ENCODE results near the gene PIK3AP1.

PIK3AP1 gene

GRCh38 chr10:96641396-96642295 is 78.7 kb downstream of the PIK3AP1 start:
- no peak for DNase-seq

- no peak for DNase-seq
These were observed 80.4 kb downstream of the PIK3AP1 start for GRCh38 chr10:96639899-96640298.

DNA sequence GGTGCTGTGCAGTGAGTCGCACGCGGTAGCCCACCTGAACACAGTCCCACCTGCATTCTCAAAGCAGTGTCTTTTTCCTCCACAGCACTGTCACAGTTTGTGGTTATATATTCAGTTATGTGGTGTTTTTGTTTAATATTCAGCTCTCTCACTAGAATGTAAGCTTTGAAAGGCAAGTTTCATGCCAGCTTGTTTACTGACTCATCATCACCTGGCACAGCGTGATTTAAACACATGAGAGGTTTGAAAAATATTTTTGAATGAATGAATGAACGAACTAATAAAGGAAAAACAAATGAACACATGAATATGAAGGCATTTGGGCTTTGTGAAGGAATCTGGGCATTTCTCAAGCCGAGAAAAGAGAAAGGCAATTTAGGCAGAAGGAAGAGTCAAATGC is 81.6 kb downstream of the PIK3AP1 start:
- DNase-seq = no peak

DNA sequence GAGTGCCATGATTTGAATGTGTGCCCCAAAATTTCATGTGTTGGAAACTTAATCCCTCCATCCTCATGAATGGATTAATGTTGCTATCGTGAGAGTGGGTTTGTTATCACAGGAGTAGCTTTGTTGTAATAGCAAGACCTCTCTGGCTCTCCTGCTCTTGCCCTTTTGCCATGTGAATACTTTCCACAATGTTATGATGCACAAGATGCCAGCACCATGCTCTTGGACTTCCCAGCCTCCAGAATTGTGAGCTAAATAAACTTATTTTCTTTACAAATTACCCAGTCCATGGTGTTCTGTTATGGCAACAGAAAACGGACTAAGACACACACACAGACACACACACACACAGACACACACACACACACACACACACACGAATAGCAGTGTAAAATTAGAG is 82.2 kb downstream of the PIK3AP1 start:
- DNase-seq = no peak

DNA sequence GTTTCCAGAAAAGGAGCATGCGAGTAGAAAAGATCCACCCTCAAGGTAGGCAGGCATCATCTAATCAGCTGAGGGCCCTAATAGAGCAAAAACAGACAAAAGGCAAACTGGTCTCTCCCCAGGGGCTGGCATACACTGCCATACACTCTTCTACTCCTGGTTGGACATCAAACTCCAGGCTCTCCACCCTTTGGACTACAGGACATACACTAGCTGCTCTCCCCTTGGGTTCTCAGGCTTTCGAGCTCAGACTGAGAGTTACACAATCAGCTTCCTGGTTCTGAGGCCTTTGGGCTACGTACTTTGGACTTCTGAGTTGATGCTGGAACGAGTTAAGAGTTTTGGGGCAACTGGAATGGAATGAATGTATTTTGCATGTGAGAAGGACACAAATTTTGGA is 82.6 kb downstream of the PIK3AP1 start:
- DNase-seq = no peak

DNA sequence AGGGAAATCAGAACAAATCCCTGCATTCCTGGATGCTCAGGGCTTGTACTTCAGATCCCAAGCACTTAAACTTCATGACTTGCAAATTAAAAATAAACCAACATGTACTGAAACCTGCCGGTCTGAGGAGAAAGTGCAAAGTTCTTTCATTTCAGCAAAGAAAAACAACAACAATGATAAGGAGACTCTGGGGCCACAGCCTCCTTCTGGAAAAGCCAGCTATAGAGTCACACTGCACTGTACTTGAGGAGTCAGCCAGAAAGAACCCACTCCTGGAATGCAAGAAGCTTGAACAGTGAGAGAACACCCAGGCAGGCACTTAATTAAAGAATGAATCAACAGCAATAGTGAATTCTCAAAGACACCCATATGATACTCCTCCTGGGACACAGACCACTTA is 83.8 kb downstream of the PIK3AP1 start:
- DNase-seq = no peak

DNA sequence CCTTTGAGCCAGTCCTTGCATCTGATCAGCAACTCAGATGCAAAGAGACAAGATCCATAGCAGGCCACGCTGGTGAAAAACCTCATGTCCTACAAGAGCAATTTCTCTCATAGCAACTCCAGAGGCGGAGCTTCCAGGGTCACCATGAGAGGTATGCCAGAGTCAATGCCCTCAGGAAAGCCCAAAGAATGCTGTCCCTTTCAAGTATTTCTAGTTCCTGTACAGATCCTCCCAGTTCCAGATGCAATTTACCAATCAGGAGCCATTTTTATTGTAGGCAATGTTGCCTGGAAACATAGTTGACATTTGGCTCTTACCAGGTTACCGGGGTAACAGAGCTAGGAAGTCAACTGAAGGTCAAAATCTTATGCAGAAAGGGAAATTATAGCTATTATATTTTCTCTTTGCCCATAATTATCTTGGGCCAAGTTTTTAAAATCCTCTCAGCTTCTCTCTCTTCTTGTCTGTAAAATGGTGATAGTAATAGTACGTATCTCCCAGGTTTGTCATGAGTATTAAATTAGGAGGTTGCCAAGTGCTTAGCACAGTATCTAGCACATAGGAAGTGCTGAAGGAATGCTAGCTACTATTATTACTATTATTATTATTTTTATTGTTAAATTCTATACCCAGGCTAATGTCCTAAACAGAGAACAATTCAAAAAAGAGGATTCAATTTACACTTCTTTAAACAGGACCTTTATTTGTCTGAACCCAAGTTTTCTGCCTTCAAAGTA is 87.2 kb downstream of the PIK3AP1 start:
- DNase-seq = no peak

- DNase-seq = no peak
These were observed 93.0 kb downstream of the PIK3AP1 start for GRCh38 chr10:96627292-96627691.

DNA sequence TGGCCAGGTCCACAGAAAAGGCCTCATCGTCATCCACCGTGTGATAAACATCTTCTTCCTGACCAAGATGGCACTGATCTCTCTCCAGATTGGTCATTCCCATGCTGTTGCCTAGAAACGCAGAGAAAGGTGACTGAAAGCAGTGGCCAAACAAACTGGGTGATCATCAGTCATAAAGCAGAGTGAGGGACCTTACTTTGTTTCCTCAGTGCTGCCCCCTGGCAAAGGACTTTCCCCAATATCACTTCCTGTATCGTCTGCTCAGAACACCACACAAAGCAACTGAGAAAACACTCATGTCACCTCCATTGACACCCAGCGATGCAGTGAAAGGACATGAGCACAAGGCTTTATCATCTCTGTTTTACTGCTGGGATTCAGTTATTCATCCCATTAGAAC is 93.5 kb downstream of the PIK3AP1 start:
- DNase-seq = peak; percentile 54

DNA sequence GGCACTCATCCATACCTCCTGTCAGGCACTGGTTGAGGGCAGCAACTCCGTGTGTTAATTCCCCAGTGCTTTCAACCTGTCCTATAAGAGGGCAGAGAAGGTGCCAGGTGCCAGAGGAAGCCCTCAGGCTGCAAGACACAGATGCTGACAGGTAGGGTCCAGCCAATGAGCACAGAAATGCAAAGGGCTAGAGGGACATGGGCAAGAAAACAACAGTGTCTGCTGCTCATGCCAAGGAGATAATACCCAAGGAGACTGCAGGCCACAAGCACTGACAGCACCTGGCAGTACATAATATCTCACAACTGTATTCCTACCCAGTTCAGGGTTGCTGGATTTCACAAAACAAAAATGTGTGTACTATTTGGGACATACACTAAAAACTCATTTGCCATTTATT is 95.1 kb downstream of the PIK3AP1 start:
- no peak for DNase-seq

- peak; percentile 85 for DNase-seq
These were observed 98.1 kb downstream of the PIK3AP1 start for GRCh38 chr10:96622013-96622787.

DNA sequence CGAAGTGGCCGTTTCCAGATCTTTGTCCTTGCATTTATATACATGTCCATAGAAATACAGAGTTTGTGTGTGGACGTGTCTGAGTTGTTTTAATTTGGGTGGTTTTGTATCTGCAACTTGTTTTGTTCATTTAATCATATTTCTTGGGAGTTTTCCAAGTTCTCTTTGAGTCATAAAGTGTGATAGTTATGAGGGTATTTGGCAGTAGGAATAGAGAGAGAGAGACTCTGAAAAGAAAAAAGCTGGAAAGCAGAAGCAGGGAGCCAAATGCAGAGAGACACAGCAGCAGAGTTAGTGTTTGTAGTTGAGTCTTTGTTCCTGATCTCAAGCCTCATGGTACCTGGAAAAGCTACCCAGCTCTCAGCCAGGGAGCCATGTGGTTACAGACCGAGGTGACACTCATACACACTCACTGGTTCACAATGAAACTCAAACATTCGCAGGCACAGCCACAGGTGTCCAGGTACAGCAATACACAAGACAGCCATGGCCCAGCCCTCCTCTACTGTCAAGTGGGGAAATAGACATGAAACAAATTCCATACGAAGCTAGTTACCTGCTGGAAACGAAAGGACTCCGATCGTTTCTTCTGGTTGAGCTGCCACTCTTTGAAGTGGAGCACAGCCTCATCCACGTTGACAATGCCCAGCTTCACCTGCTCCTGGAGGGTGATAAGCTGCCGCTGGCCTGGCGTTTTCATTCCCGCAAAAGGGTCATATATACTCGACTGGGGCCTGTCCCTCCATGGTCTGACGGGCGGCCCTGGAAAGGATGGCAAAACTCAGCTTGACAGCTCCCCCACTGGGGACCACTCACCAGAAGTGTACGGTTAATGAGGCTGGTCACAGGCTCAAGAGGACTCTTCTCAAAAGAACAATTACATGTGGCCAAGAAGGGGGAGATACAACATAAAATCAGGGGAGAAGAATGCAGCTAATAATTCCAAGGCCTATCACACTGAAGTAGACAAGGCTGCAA is 100.2 kb downstream of the PIK3AP1 start:
- DNase-seq = peak; percentile 42

DNA sequence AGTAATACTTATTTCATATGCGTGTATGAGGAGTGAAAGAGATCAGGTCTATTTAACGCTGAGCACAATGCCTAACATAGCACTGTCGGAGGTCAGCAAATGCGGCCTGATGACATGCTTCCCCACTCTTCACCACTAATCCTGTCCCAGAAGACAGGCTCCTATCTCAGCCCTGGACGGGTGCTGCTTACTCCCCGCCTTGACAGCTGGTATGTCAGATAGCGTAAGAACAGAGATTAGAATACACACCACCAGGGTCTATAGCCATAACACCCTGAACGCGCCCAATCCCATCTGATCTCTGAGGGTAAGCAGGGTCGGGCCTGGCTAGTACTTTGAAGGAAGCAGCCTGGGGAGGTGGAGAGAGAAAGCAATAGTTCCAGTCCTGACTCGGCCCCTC is 101.2 kb downstream of the PIK3AP1 start:
- DNase-seq = peak; percentile 95

DNA sequence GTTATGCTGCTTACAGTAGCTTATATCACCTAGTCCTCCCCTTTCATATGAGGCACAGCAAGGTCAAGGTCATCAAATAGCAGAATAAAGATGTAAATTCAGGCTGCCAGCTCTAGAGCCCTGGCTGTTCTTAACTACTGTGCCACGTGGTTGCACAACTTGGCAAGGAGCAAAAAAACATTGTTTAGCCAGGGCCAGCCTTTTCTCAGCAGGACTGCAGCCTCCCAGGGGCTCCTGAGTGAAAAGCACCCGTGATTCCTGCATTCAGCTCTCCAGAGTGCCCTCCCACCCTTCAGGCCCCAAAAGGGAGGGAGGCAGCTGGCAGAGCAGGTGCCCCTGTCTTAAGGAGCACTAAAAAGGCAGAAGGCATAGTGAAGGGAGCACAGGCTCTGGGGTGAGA is 101.7 kb downstream of the PIK3AP1 start:
- DNase-seq = peak; percentile 68

DNA sequence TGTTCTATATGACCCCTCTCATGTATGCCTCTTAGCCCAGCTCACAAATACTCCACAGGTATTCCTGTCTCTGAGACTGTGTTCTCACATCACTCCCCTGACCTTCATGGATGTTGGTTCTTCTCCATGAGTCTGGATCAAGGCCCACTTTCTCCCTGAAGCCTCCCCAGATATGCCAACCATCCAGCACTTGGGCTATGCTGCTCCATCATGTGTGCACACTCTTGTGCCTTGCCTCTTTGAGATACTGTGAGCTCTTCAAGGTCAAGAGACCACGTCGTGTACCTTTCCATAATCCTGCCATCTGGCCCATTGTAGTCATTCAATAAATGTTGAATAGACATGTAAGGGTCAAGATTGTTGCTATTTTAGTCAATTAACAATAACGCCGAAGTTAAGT is 103.4 kb downstream of the PIK3AP1 start:
- no peak for DNase-seq

DNA sequence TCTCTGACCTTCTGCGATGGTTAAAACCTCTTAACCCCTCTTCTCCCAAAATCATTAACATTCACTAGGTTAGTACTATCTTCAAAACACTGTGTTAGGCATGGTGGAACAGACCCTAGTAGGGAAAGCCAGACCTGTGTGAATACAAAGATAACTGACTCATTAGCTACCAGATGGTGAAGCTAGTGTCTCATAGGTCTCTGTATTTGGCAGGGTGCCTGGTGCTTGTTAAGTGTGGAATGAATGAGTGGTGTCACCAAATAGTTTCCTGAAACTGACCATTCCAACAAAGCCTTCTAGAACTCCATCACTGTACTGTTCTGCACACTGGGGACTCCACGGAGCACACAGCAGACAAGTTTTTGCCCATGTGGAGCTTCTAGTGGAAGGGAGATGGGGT is 105.8 kb downstream of the PIK3AP1 start:
- peak; percentile 88 for DNase-seq

DNA sequence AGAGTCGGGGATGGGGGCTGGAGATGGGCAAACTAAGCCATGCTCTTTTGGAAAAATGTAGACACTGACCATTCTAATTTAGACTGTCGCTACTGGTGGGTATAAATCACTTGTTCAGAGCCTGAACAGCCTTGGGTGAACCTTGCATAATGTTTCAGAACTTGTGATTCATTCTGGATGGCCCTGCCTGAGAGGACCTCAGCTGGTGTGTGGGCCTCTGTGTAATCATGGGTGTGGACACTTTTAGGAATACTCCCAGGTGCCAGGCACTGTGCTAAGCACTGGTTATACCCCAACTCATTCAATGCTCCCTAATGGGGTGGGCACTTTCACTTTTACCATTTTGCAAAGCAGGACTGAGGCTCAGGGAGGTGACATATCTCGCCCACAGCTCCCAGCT is 106.7 kb downstream of the PIK3AP1 start:
- DNase-seq = no peak

DNA sequence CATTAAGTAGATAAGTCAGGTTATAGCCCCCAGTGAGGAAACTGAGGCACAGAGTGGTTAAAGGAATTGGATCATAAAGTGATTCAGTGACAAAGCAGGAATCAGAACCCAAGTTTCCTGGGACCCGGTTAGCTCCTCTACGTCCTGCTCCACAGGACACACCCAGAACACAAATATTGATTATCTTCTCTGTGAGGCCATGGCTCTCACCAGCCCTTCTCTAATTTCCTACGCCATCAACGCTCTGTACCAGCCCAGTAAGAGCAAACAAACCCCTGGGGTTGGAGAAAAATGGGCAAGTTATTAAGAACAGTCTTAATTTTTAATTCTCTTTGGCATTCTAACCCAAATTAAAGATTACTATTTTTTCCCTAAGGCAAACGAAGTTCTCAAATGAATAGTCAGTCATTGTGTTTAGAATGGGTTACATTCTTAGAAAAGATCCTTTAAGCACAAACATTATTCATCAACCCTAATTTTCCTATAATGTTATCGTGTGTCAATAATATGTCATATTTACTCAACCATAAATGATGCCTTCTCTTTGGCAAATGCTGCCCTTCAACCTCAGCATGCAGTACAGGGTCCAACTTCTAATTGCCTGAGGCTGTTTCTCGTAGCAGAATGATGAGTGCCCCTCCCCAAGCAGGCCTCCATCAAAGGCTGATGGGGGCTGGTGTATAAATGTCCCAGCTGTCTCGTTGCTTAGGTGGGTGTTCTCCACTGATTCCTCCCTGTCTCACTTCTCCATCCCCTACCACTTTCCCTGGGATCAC is 108.1 kb downstream of the PIK3AP1 start:
- no peak for DNase-seq

GRCh38 chr10:96610817-96611216 is 109.5 kb downstream of the PIK3AP1 start:
- peak; percentile 40 for DNase-seq

DNA sequence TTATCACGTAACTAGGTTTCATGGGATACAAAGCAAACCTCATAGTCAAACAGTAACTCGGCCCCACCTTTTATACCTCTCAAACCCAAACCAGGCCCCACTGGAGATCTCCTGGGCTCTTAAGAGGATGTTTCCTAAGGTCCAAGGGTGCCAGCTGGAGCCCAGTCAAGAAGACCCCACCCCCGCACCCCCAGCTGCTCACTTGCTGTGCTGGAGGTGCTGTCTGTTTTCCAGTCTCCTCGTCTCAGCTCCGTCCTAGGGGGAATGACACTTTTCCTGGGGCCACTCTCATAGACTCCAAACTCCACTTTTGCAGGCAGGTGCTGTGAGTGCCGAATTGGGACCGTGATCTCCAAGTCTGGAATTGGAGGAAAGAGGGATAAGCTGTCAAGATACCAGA is 110.8 kb downstream of the PIK3AP1 start:
- no peak for DNase-seq

GRCh38 chr10:96608805-96609204 is 111.5 kb downstream of the PIK3AP1 start:
- no peak for DNase-seq

Measured in hematopoietic multipotent progenitor cell treated with erythropoietin and hydrocortisone succinate and interleukin-3 and kit ligand, for 4 days (in vitro differentiated cells).